B cell (primary cell): ENCODE results near the gene IL10.

Experiments
- CTCF ChIP-seq: fragments of 200-600 bp; IDR thresholded peaks from one replicate; pipeline ENCODE4 v1.8.0; 2022; ENCODE audit warnings: antibody characterized with exemption, mild to moderate bottlenecking
- EZH2 ChIP-seq: IDR thresholded peaks from 2 replicates; pipeline ENCODE4 v1.6.1; 2012; ENCODE audit warnings: borderline replicate concordance, low read depth, mild to moderate bottlenecking, moderate library complexity, low read length; ENCODE audit not compliant: insufficient read depth, poor library complexity, severe bottlenecking

- no peak for TF ChIP-seq EZH2
- no peak for TF ChIP-seq CTCF
Measured at GRCh38 chr1:206722751-206723461, 49.4 kb downstream of the IL10 start.
